ENCODE data around the gene PREB.

The PREB gene

GRCh38 chr2:27152102-27152795 lies 17.8 kb upstream of the PREB start:
- DNase-seq (ENCODE audit: low spot score) = no peak

DNA sequence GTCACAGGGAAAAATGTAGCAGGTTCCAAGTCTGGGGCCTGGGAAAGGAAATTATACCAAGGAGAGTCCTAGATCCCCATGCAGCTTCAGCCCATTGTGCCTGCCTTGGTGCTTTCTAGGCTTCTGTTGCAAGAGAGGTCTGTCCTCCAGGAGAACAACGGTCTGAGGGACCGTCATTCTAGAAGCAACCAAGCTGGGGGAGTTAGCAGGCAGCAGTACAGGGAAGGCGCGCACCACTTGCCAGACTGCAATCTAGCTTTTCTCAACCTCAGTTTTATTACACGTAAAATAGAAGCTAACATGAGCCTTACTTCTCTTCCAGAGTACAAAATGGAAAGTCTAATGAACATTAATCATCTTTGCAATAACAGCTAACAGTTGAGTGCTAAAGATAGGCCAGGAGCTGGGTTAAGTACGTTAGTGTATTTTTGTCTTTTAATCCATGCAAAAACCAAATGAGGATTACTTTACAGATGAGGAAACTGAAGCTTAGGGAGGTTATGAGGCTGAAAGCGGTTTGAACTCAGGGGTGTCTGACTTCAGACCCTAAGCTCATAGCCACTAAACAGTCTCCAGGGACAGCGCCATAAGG lies 16.3 kb upstream of the PREB start:
- DNase-seq (ENCODE audit: low spot score) = no peak

DNA sequence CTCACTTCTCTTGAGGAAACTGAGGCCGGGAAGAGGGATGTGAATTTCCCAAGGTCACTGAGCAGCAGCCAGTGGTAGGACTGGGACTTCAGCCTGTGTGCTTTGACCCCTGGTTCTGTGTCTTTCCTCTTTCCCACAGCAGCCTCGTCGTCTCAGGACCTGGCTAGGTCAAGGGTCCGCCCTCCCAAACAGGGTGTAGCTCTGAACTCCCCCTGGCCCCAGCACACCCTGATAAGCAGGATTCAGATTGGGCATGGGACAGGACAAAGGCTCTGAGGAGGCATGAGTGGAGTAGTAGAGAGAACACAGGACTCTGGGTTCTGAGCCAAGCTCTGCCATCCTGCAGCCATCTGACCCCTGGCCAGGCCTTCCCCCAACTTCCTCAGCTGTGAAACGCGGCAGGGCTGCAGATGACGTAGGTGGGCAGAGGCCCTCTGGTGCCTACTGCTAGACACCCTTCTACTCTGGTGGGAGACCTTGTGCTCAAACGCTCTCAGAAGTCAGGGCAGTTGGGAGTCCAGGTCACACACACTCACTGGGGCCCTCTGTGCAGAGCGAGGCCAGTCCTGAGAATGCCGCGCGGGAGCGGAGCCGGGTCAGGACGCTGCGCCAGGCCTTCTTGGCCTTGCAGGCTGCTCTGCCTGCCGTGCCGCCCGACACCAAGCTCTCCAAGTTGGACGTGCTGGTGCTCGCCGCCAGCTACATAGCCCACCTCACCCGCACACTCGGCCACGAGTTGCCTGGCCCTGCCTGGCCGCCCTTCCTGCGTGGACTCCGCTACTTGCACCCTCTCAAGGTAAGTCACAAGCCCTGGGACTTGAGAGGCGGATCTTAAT lies 15.4 kb upstream of the PREB start:
- no peak for DNase-seq (ENCODE audit: low spot score)

- DNase-seq (ENCODE audit: low spot score) = no peak
Observed at GRCh38 chr2:27148801-27149439, 14.5 kb upstream of the PREB start, which contains the start of gene TCF23. TCF23 (plus strand) TSS chr2:27149004; CDS start chr2:27149134, 130 bp downstream.

GRCh38 chr2:27147935-27148334 lies 13.5 kb upstream of the PREB start:
- DNase-seq (ENCODE audit: low spot score) = no peak

DNA sequence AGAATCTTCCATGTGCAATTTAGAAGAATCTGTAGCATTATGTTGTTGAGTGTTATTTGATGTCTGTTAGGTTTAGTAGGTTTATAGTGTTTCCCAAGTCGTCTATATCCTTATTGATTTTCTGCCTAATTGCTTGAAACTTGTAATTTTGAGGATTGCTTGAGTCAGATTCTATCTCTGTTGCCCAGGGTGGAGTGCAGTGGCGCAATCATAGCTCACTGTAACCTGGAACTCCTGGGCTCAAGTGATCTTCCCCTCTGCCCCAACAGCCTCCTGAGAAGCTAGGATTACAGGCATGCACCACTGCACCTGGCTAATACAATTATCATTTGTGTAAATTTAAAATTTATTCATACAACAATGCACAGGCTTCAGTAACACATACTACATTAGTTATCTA lies 11.2 kb upstream of the PREB start:
- no peak for DNase-seq (ENCODE audit: low spot score)

DNA sequence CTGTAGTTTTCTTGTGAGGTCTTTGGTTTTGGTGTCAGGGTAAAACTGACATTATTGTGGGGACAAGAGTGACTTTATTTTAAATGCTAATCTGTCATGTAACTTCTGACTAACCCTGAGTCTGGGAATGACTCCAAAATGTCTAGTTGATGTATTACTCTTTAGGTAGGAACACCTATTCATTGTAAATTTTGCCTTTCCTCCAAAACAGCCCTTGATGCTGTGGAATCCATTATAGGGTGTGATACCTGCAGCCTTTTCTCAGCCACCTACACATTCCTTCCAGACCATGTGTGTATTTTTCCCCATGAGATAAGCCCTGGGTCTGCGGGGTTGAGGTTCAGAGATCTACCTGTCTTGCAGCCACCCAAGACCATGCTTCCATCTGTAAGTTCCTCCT lies 8.8 kb upstream of the PREB start:
- no peak for DNase-seq (ENCODE audit: low spot score)

DNA sequence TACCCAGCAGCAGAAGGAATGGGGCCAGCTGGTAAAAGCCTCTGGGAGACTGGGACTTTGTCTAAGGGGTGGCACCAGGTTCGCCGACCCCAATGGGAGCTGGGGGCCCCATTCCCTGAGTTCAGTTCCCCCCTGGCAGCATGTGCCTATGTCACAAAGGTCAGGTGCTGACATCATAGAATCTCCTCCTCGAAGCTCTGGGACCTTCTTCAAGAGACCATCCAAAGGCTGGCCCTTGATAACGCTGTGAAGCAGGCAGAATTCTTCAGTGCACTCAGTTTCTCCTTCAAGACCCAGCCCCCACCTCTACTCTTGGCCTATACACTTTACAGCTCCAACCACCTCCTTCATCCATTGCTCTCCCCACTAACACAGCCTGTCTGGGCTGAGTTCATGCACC lies 4.9 kb upstream of the PREB start, which contains the start of gene PRR30:
PRR30 (minus strand) TSS at position 101 of the 400 bp plus-strand sequence. CDS start 1,081 bp downstream, outside the sequence.
- no peak for DNase-seq (ENCODE audit: low spot score)

DNA sequence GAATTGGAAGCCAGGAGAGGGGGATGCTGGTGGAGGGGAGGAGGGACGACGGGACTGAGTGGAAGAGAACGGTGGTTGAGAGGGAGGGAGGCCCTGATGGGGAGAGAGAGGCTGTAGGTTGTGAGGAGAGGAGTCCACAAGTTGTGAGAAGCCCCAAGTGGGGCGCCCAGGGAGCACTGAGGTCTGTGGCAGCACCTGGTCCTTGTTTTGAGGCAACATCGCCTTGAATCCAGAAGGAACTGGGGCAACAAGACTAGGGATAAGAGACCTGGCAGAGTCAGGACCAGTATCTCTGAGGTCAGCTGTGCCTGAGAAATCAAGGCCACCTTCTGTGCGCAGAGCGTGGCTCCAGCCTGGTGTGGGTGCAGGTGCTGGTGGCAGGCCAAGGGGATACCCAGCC lies 3.7 kb upstream of the PREB start:
- DNase-seq (ENCODE audit: low spot score) = no peak

DNA sequence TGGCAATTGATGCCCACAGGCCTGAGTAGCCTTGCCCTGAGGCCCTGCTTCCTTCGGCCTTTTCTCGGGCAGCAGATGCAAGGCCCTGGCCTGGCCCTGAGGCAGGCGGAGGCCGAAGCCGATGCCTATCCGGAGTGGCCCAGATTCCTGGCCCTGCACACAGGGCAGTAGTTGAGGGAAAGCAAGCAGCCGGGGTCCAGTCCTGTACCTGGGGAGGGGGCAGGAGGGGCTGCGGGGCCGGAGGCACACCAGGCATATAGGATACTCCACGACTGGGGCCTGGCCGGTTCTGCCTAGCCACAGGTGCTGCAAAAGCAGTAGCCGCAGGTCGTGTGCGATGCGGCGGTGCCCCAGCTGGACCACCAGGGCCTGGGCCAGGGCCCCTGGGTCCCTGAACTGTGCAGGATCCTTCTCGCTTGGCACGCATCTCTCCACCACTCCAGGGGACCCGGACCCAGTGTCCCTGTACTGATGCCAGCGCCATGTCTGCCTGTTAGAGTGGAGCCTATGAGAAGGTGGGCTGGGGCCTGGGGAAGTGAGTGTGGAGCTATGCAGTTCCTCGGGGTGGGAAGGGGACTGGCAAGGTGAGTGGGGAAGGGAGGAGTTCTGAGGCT lies 3.0 kb upstream of the PREB start:
- no peak for DNase-seq (ENCODE audit: low spot score)

DNA sequence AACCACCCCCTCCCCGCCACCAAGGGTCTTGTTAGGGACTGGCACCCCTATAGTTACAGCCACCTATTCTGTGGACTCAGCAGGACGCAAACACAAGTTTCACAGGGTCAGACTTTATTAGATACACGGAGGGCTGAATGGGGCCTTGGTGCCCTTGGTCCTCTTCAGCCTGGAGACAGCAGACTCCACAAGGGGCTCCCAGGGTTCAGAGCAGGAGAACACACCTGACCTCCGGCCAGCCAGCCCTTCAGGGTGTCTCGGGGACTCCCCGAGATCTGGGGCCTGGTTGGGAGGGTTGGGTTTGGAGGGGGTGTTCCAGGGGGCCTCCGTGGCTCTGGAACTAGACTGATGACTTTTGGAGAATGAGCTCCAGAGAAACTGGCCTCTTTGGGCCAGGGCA lies 2.3 kb upstream of the PREB start:
- DNase-seq (ENCODE audit: low spot score) = no peak

DNA sequence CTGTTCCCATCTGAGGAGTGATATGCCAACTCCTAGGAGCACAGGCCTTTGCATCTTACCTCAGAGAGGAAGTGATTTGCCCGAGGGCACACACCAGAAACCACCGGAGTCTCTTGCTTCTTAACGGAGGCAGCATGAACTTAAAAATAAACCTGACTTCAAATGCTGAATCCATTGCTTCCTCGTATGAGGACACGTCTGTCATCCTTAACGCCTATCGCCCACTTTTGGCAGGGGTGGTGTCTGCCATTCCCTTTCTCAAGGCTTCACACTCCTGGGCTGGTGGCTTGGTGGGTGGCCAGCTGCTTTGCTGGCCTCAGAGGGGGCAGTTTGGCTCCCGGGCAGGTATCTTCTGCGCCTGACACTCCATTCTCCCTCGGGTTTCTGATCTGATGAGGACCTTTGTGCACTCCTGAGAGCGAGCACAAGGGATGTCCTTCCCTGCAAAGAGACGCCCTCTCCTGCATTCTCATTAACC lies 1.1 kb upstream of the PREB start:
- no peak for DNase-seq (ENCODE audit: low spot score)

DNA sequence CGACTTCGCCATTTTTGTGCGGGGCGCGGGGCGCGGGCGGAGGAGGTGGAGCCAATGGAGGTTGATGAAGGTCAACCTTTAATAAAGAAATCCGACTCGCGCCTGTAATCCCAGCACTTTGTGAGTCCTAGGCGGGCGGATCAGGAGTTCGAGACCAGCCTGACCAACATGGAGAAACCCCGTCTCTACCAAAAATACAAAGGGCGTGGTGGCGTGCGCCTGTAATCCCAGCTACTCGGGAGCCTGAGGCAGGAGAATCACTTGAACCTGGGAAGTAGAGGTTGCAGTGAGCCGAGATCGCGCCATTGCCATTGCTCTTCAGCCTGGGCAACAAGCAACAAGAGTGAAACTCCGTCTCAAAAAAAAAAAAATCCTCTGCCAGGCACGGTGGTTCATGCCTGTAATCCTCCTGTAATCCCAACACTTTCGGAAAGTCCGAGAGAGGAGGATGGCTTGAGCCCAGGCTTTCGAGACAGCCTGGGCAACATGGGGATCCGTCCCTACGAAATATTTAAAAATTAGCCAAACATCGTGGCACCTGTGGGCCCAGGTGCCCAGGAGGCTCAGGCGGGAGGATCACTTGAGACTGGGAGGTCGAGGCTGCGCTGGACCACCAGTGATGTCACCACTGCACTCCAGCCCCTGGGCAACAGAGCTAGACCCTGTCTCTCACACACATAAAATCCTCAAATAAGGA lies 493 bp upstream of the PREB start:
- no peak for DNase-seq (ENCODE audit: low spot score)

DNA sequence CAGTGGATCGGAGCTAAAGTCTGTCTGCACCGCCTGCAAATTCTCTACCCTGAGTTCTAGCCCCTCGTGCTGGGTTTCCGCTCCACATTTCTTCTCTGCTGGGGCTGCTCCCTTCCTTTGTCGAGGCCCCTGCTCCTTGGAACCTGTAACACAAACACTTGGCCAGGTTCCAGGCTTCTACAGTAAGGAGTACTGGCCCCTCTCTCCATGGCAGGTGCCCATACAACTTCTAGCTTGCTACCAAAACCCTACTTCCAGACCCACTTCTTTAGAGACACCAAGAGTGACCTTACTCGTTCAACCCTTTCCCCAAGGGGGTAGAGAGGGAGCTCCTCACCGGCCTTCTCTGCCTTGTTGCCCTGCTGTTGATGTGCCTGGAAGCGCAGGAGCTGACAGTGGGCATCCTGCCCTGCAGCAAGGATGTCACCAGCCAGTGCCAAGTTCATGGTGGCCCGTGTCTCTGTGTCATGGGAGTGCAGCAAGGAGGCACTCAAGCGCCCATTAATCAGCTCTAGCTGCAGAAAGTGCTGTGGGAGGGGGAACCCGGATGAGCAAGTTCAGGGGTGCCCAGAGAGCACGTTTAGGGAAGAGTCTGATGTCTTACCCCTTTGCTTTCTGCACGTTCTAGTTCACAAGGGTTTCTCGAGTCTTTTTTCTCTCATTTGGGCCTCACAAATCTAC lies 1.1 kb downstream of the PREB start:
- DNase-seq (ENCODE audit: low spot score) = no peak

DNA sequence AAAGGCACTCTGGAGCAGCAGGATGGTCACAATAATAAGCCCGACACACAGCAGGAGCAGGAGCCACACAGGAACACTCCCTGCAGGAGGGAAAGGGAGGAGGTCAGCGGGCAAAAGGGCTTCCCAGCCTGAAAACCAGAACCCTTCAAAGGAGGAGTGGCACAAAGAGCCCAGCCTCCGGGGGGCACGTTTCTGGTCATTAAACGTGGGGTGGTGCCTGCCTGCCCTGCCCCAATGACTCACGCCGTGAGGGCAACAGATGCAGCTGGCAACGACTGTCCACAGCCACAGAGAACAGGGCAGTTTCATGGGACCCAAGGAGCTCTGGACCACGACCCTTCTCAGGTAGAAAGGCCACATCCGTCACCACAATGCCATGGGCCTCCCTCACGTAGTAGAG lies 3.0 kb downstream of the PREB start:
- DNase-seq (ENCODE audit: low spot score) = no peak

DNA sequence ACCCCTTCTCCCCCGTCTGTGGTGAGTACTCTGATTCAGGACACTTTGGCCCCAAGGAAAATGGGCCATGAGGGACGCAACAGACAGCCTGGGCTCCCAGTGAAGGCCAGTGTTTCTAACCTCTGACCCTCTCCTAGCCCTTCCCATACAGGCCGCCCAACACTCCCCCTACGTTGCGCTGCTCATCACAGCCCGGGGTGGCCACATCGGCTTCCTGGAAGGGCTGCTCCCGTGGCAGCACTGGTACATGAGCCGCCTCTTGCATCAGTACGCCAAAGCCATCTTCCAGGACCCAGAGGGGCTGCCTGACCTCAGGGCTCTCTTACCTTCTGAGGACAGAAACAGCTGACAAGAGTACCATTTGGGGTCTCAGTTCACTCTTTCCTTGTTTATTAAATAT lies 4.0 kb downstream of the PREB start:
- no peak for DNase-seq (ENCODE audit: low spot score)

DNA sequence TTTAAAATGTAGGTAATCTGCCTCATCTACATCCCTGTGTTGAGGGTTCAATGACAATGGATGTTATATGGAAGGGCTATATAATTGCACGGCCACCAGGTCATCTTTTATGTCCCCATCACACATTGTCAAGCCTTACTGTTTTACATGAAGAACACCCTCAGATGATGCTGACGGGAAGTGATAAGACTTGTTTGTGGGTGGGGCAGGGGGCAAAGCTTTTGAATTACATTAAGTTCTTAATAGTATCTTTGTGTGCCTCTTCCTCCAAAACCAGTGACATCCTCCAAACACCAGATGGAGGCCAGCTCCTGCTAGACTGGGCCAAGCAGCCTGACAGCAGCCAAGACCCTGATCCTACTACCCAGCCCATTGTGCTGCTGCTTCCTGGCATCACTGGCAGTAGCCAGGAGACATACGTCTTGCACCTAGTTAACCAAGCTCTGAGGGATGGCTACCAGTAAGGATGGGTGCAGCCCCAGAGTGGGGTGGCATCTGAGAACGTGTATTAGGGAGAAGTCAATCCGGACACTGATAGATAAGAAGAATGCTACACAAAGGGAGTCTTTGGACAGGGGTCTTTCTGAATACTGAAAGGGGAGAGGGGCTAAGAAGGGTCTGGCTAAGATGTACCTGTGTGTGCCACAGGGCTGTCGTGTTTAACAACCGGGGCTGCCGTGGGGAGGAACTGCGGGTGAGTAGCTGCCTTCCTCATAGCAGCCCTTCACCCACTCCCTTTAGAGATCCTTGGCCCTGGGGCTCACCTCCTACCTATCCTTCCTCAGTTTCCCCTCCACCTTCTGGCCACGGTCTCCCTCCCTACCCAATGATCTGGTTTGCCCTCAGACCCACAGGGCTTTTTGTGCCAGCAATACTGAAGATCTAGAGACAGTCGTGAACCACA lies 5.5 kb downstream of the PREB start:
- DNase-seq (ENCODE audit: low spot score) = no peak

GRCh38 chr2:27127883-27128667 lies 6.4 kb downstream of the PREB start:
- DNase-seq (ENCODE audit: low spot score) = no peak

- DNase-seq (ENCODE audit: low spot score) = no peak
Observed at GRCh38 chr2:27126252-27126710, 8.2 kb downstream of the PREB start.
